ENCODE results near the gene PTPN23.
"Not testable (repeated sequence)": the region's sequence is repeated elsewhere in the genome, so short reads cannot be mapped to it uniquely, and the experiment has no call there.

PTPN23 gene

DNA sequence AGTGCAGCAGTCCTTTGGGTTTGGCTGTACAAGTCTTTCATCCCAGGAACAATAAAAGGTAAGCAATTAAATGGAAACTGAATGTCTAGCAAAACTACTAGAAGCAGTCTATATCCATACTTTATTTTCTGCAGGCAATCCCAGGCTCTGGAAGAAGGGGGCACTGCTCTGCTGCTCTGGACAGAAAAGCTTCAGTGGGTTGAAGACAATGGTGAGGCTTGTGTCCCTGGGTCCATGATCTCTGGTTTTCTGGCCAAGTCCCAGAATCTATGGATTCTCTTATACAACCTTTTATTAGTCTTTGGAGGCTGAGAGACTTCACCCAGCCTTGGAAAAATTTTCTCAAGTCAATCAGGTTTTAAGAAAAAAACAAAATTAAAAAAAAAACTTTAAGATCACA lies 59.3 kb downstream of the PTPN23 start:
- no peak for DNase-seq (ENCODE audit: low read depth in 2 of 2, low spot score in 1 of 2)

DNA sequence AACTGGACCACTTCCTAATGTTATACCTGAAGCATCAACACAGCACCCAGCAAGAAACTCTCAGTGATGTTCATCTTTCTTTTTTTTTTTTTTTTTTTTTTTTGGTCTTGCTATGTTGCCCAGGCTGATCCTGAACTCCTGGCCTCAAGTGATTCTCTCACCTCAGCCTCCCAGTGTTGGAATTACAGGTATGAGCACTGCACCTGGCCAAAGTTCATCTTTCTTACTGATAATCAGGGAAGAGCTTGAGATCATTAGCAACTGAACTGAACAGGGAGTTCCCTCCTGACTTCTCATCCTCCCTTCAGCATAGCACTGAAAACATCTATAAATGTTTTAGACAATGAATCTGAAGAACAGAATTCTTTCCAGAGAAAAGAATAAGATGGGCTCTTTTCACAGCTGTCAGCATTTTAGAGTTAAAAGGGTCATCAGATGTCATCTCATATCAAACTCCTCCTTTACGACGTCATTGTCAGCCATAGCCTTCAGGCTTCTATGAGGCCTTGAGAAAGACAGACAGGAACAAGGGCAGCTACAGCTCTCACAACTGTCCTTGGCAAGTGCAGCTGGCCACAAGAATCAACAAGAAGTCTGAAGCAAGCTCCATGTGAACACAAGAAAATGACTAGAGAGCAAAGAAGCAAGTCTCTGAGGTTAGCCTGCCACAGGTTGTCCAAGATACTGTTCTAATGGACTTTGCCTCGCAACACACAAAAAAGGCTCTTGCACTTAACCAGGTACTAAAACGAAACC lies 61.2 kb downstream of the PTPN23 start:
- no peak for DNase-seq (ENCODE audit: low read depth in 2 of 2, low spot score in 1 of 2)

DNA sequence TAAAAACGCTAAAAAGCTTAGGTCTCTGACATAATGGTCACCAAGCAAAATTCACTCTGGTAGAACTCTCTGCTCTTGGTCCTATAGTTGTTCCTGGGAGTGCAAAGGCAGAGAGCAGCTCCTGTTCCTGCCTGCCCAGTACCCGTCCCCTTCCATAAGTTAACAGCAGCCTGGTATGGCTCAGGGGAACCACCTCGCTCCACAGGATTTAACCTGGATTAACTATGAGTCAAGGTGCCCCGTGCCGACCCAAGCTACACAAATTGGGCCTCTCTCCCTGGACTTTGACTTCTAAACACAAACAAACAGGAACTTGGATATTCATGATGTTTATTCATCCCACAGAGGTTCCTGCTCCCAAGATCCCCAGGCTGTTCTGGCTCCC lies 62.8 kb downstream of the PTPN23 start:
- no peak for DNase-seq (ENCODE audit: low read depth in 2 of 2, low spot score in 1 of 2)

GRCh38 chr3:47444103-47444502 lies 63.3 kb downstream of the PTPN23 start:
- DNase-seq (ENCODE audit: low read depth in 2 of 2, low spot score in 1 of 2), result no peak

DNA sequence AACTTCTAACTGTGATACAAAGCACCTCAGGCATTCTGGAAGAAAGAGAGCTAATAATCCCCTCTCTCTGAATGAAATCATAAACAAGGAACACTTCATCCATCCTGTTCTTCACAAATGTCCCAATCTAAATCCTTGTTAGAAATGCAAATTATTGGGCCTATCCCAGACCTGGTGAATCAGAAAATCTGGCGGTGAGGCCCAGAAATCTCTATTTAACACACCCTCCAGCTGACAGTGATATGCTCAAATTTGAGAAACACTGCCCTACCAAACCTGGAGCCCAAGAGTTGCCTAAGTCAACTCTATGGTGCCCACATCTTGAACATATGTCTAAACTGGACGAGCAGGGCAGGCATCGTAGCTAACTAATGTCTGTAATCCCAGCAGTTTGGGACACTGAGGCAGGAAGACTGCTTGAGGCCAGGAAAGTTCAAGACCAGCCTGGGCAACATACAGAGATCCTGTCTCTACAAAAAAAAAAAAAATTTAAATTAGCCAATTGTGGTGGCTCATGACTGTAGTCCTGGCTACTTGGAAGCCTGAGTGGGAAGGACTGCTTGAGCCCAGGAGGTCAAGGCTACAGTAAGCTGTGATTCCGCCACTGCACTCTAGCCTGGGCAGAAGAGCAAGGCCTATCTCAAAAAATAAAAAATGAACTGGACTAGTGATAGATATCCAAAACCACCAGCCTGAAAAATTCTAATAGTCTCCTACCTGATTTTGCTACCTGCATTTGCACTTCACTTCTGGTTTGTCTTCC lies 71.8 kb downstream of the PTPN23 start:
- DNase-seq (ENCODE audit: low read depth in 2 of 2, low spot score in 1 of 2), result no peak

- DNase-seq (ENCODE audit: low read depth in 2 of 2, low spot score in 1 of 2), result no peak
These were observed 75.1 kb downstream of the PTPN23 start for GRCh38 chr3:47455806-47456452.

DNA sequence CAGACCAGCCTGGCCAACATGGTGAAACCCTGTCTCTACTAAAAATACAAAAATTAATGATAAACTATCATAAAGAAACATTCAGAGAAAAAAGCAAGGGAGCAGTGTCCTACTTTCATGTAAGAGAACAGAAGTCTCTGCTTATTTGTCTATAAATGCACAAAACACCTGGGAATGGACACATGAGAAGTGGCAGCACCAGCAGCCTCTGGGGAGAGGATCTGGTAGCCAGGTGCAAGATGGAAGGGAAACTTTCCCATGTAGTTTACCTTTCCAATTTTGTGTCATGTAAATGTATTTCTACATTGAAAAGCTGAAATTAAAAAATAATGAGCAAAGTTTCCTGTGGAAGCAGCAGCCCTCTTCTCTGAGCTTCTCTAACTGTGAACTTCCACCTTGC lies 76.2 kb downstream of the PTPN23 start:
- DNase-seq (ENCODE audit: low read depth in 2 of 2, low spot score in 1 of 2), result no peak

GRCh38 chr3:47459534-47460085 lies 78.8 kb downstream of the PTPN23 start:
- not testable (repeated sequence) for DNase-seq (ENCODE audit: low read depth in 2 of 2, low spot score in 1 of 2)
